Adrenal gland (tissue), 12 donors: ENCODE measurements around the gene WDR26. TPM values are rescaled to one million over a fixed set of nuclear protein-coding genes. Genes with fewer than 3 reads are reported as not detected.

Experiments
- DNase-seq, 7 donors: peaks; one replicate each; pipeline ENCODE4 v3.0.0-alpha.2; 2019 to 2020
- H3K27ac ChIP-seq, 5 donors: fragments of 200-600 bp; sonication (generic) in 4 of 5; 1 replicate in 3 of 5; 2 replicates in 2 of 5; pipeline versions ENCODE4 v1.5.1 to v1.8.0; 2016 to 2020; ENCODE audit warnings: mild to moderate bottlenecking in 1 of 5
- H3K27me3 ChIP-seq: fragments of 200-600 bp; 2 replicates; pipeline ENCODE4 v1.8.0; 2021
- H3K36me3 ChIP-seq, 2 donors: fragments of 200-600 bp; replicated peaks in 1 of 2; 1 replicate in 1 of 2; 2 replicates in 1 of 2; pipeline versions ENCODE4 v1.5.1 to v1.8.0; 2018 to 2022
- H3K4me1 ChIP-seq, 2 donors: fragments of 200-600 bp; replicated peaks in 1 of 2; 1 replicate in 1 of 2; 2 replicates in 1 of 2; pipeline versions ENCODE4 v1.5.1 to v1.8.0; 2018 to 2021
- H3K4me3 ChIP-seq, 4 donors: fragments of 200-600 bp; sonication (generic) in 3 of 4; one replicate each; pipeline ENCODE4 v1.5.1; 2016 to 2018
- H3K9me3 ChIP-seq, 3 donors: fragments of 200-600 bp; sonication (generic) in 1 of 3; replicated peaks in 1 of 3; 1 replicate in 2 of 3; 2 replicates in 1 of 3; pipeline versions ENCODE4 v1.5.1 to v1.8.0; 2016 to 2021
- POLR2A ChIP-seq, 2 donors: fragments of 450-650 bp; IDR thresholded peaks; one replicate each; pipeline ENCODE4 v1.6.1; 2017; ENCODE audit warnings: antibody characterized with exemption in 2 of 2, mild to moderate bottlenecking in 2 of 2, moderate library complexity in 1 of 2
- WGBS, 4 donors: extraction: QIAGEN DNeasy Blood & Tissue Kit in 2 of 4; methylation state at CpG; one replicate each; pipeline versions ENCODE4 v1.1.5 to v1.1.7; 2013 to 2017; 5-methylcytosine and 5-hydroxymethylcytosine counted together
- intact Hi-C, 2 donors: fragments of 100-400 bp; cut with DNase I; formaldehyde crosslinking; loops; one replicate each; pipeline versions ENCODE4 v1.14.1 to v1.15.0; 2022 to 2023
- microRNA-seq, 3 donors: library from miRNA; unstranded; fragments of <30 nt; microRNA quantifications; one replicate each; pipeline ENCODE4, GENCODE V29; 2017 to 2020
- polyA plus RNA-seq, 3 donors: library from polyadenylated mRNA; stranded (reverse); fragments of 200-250 nt in 2 of 3; fragments of 350-450 nt in 1 of 3; fragmentation: Illumina TruSeq in 1 of 3; extraction: RNeasy Lipid Tissue Mini Kit (QIAGEN cat#74804) in 1 of 3; gene quantifications; one replicate each; pipeline ENCODE4 v1.2.3, GENCODE V29; 2013 to 2014
- small RNA-seq, 2 donors: library from RNA; depleted of rRNA; stranded (forward); fragments of <200 nt; gene quantifications; one replicate each; pipeline ENCODE3, GENCODE V24; 2016
- total RNA-seq, 9 donors: library from RNA; depleted of rRNA in 4 of 9; stranded (reverse); fragments of >200 nt in 4 of 9; fragments of 120-200 nt in 1 of 9; fragmentation: NEBNext Ultra II Directional in 1 of 9; extraction: Animal tissue kit (Norgen Biotek cat#: 25700) in 1 of 9; gene quantifications; one replicate each; pipeline versions ENCODE4 v1.1.0 to v1.2.4, GENCODE V29; 2013 to 2023
- TF ChIP-seq, protein P1 (sequence below), 6 experiments: fragments of 450-650 bp in 4 of 6; fragments of 200-600 bp in 2 of 6; sonication (generic) in 1 of 6; IDR thresholded peaks; 1 replicate in 5 of 6; 2 replicates in 1 of 6; pipeline versions ENCODE4 v1.5.1 to v1.8.0; 2016 to 2021; ENCODE audit warnings: antibody characterized with exemption in 6 of 6, mild to moderate bottlenecking in 2 of 6, moderate library complexity in 1 of 6
- donor health status: healthy with polysubstance abuse.
- donor health status: Bipolar disorder and iron deficiency.
- donor health status: DM: yes; HTN: yes; CAD: no.
- donor health status: DM: no; HTN: no; CAD: no.
- donor health status: DM: no; HTN: no; CAD: no.
- donor health status: DM: yes; HTN: yes; CAD: no.

WDR26 gene
- total and polyA plus RNA-seq, 12 donors: 25.6 to 92.0 (median 71.2) TPM

DNA sequence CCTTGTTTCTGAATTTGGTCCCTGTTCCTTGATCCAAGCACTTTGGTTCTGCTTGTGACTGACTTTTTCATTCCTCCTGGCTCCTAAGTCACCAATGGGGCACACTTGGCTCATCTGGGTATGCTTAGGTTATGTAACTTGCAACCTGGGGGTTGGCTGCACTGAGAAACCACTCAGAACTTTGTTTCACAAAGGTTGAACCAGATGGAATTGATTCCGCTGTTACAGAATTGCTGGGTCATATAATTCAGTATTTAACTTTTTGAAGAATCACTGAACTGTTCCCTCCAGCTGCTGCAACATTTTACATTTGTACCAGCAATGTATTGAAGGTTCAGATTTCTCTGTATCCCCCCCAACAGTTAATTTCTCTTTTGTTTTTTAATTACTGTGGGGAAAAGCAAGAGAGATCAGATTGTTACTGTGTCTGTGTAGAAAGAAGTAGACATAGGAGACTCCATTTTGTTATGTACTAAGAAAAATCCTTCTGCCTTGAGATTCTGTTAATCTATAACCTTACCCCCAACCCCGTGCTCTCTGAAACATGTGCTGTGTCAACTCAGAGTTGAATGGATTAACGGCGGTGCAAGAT, 95.1 kb downstream of the WDR26 start:
- intact Hi-C loops: no loop called here
- Histone ChIP-seq H3K27me3 (no peaks in the 10 kb centered on the region), H3K27ac (no peak overlapping the region), H3K4me1 (peaks cover under 1 to 8% of the 10 kb centered on the region in 2 donors), H3K36me3 (no peaks in the 10 kb centered on the region), H3K4me3 (no peak overlapping the region), H3K9me3 (peaks cover 0 to 10% (median 0%) of the 10 kb centered on the region in 3 donors)
- 64 to 74% (median 69%) methylated on average over 2 to 4 of the region's 4 CpGs for WGBS, 4 donors
- DNase-seq: no peak
- TF ChIP-seq POLR2A (IDR thresholded peaks at IDR 0.05): no peak

DNA sequence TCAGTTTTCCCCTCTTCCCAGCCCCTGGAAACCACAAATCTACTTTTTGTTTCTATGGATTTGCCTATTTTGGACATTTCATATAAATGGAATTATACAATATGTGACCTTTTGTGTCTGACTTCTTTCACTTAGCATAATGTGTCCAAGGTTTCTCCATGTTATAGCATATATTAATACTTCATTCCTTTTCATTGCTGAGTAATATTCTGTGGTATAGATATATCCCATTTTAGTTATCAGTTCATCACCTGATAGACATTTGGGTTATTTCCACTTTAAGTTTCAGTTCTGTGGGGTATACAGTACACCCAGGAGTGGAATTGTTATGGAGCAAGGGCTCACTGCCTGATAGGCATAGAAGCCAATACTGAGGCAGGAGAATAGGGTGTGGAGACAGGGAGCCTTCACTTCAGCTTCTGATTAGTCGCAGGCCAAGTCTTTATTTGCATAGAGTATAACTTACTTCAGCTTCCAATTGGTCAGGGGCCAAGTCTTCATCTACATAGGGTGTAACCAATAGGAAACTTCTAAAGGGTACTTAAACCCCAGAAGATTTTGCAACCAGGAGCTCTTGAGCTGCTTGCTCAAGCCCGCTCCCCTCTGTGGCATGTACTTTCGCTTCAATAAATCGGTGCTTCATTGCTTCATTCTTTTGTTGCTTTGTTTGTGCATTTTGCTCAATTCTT, 96.3 kb downstream of the WDR26 start:
- H3K4me1 ChIP-seq: peaks cover 5 to 12% of the 10 kb centered on the region in 2 donors
- no peak for DNase-seq
- TF ChIP-seq POLR2A (IDR thresholded peaks at IDR 0.05): no peak
- TF ChIP-seq, protein P1, sequence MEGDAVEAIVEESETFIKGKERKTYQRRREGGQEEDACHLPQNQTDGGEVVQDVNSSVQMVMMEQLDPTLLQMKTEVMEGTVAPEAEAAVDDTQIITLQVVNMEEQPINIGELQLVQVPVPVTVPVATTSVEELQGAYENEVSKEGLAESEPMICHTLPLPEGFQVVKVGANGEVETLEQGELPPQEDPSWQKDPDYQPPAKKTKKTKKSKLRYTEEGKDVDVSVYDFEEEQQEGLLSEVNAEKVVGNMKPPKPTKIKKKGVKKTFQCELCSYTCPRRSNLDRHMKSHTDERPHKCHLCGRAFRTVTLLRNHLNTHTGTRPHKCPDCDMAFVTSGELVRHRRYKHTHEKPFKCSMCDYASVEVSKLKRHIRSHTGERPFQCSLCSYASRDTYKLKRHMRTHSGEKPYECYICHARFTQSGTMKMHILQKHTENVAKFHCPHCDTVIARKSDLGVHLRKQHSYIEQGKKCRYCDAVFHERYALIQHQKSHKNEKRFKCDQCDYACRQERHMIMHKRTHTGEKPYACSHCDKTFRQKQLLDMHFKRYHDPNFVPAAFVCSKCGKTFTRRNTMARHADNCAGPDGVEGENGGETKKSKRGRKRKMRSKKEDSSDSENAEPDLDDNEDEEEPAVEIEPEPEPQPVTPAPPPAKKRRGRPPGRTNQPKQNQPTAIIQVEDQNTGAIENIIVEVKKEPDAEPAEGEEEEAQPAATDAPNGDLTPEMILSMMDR (IDR thresholded peaks at IDR 0.05): no peak
- H3K27me3 ChIP-seq: no peaks in the 10 kb centered on the region
- peaks cover 0 to under 1% (median 0%) of the 10 kb centered on the region in 3 donors for H3K9me3 ChIP-seq
- H3K36me3 ChIP-seq: no peaks in the 10 kb centered on the region
- WGBS, 4 donors: 79 to 98% (median 91%) methylated on average over 4 of the region's 4 CpGs
- intact Hi-C loops: no loop called here
- H3K4me3 ChIP-seq: no peak overlapping the region
- H3K27ac ChIP-seq: no peak overlapping the region

Small RNA genes within 50 kb of the gene (microRNA-seq; reads per million reads assigned to microRNA genes)
- 2.2 to 2.8 (median 2.3) reads per million in 3 donors for gene MIR4742

Small RNA genes within 50 kb of the gene (small RNA-seq; reads per million reads assigned to genes)
- gene MIR4742: 0.25 to 0.47 reads per million in 2 donors

Other genes with a start within 250 kb of the WDR26 start
- 10 to 100 TPM; 12.0 to 29.7 (median 20.1) TPM for gene NVL, start 104.6 kb downstream of the WDR26 start, total RNA-seq
- gene NVL, start 104.6 kb downstream of the WDR26 start, polyA plus RNA-seq: 10 to 100 TPM; 38.5 to 77.0 (median 44.8) TPM
- 10 to 100 TPM; 10.0 to 60.0 (median 39.6) TPM for gene CNIH4, start 77.9 kb downstream of the WDR26 start, total RNA-seq
- 10 to 100 TPM; 47.0 to 73.0 (median 58.0) TPM for gene CNIH4, start 77.9 kb downstream of the WDR26 start, polyA plus RNA-seq
- gene CNIH3, start 181.5 kb upstream of the WDR26 start, total RNA-seq: 1 to 10 TPM in 7 of 9 donors, under 1 TPM in 2; 0.30 to 5.5 (median 2.3) TPM
- 1 to 10 TPM; 1.4 to 2.1 (median 1.5) TPM for gene CNIH3, start 181.5 kb upstream of the WDR26 start, polyA plus RNA-seq